Inflammatory macrophage treated with lipopolysaccharide for 1 hour (primary cell): ENCODE data around the gene C6orf89.

Experiments
- DNase-seq, 2 donors: peaks; one replicate each; pipeline ENCODE4 v3.0.0-alpha.2; 2020 to 2022

The C6orf89 gene

GRCh38 chr6:36885461-36886401 is at the start of gene C6orf89:
C6orf89 (plus strand) TSS chr6:36885952; CDS start chr6:36899445, 13,493 bp downstream.
- DNase-seq: peak; percentile 97 to 99

- DNase-seq: no peak
These were observed 49.4 kb upstream of the C6orf89 start for GRCh38 chr6:36836111-36837021.

DNA sequence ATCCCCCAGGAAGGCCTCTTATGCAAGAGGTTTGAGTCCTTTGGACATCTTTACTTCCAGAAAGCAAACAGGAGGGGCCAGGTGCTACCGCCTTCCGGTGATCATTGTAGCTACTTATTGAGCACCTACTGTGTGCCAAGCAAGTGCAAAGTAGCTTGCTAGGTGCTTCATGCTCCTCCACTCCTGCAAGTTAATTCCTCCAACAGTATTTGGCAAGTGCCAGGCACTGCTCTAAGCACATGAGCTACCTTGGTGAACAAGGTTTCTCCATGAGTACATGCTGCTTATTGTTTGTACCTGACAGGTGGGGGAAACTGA is 48.8 kb upstream of the C6orf89 start:
- no peak for DNase-seq

DNA sequence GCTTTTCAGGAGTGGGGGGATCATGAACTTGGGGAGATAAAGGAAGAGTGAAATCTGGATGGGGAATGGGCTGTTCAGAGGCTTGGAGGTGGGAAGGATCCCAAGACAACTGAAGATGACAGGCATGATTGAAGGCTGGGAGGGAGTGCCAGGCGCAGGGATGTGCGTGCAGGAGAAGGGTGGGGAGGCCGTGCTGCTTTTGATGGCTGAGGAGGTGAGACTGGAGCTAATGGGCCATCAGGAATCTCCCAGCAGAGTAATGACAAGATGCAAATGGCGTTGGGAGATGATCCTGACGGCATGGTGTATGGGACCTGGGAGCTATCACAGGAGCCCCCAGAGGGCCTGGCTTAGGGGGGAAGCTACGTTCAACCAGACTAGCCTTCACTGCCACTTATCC is 48.1 kb upstream of the C6orf89 start:
- no peak for DNase-seq

DNA sequence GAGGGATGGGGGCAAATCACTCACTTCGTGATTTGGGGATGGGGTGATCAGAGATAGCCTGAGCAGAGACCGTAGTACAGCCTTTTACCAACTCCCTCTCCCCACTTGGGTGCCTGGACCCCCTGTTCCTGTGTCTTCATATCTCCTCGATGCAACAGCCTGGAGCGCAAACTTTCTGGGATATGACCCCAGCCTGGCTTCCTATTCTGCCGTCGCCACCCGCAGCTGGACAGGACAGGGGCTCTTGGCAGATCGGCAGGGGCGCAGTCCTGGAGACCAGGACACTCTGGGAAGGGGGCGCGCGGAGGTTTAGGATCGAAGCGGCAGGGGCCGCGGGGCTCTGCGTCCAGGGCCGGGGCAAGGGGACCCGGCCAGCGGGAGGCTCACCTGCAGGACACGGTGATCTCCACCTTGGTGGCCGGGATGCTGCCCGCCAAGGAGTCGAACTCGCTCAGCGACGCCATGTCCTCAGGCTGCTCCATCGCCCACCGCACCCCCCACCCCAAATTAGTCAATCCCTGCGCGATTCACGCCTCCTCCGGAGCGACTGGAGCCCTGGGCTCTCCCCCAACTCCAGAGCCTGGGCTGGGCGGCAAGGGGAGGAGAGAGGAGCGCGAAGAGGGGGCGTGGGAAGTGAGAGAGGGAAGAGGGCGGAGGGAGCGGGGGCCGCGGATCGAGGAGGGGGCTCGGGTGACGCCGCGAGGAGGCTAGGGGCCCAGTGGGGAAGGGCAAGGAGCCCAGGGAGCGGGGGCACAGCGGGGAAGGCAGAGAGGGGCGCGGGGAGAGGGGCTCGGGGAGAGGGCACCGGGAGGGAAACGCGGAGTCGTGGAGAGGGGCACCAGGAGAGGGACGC is 46.6 kb upstream of the C6orf89 start, which contains the start of gene CPNE5:
Gene CPNE5, minus strand, starts transcription at position 549 of the 853 bp plus-strand sequence. Its CDS starts 67 bp downstream, at position 482.
- DNase-seq: no peak

DNA sequence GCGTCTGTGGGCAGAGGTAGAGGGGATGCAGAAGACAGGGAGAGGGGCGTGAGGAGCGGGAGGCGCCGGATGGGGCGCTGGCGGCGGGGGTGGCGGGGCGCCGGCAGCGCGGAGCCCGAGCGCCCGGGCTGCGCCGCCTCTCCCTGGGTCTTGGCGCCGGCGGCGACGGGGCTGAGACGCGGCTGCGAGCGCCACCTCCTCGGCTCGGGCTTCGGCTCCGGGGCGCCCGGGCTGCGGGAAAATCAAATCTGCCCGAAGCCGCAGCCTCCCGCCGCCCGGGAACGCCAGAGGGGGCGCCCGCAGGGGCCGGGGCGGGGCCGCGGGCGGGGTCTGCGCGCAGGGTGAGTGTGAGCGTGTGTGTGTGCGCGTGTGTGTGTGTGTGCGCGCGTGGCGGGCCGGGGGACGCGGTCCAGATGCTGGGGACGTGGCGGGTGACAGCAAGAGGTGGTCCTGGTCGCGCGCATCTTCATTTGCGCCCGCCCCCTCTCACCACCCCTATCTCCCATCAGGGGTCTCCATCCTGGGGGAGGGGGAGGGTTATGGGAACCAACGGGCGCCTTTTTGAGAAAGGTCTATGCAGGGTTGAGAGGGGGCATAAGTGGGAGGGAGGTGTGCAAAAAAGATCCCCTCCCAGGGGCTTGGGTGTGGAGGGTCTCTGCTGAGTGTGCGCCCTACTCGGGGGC is 45.9 kb upstream of the C6orf89 start:
- peak in 1 of 2 donors; percentile 19 for DNase-seq

GRCh38 chr6:36840432-36841403 is 45.0 kb upstream of the C6orf89 start:
- DNase-seq: no peak

- no peak for DNase-seq
These were observed 44.0 kb upstream of the C6orf89 start for GRCh38 chr6:36841756-36842155.

DNA sequence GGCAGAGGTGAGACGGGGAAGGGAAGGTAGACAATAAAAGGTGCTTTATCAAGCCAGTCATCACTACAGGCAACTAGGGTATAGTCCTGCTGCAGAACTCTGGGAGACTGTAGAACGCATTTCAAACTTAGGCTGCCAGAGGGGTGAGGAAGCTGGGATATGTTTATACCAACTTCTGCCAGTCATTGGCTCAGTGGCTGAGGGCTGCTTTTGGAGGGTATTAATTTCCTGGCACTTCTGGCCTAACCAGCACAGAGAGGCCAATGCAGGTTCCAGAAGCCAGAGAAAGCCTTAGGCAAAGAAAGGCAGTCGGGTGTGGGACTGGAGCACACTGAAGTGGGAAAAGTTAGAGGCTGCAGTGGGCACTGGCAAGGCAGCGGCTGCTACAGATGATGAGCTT is 42.6 kb upstream of the C6orf89 start:
- DNase-seq: no peak

GRCh38 chr6:36844232-36845170 is 41.3 kb upstream of the C6orf89 start:
- DNase-seq: no peak

DNA sequence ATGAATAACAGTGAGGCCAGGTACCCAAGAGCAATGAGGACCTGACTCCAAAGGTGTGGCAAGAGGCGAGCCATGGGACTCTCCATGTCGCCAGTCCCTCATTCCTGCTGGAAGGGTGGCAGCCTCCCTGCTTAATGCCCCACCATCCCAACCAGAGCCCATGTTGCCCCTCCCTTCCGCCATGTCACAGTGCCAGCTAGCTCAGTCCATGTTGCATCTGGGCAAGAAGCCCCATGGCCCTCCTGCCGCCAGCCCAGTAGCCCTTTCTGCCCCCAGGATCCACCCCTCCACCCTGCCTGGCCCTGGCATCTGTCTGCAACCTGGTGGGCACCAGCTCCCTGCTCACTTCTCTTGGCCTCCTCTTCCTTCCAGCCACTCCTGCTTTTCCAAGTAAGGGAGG is 40.5 kb upstream of the C6orf89 start:
- DNase-seq: no peak

GRCh38 chr6:36847152-36847551 is 38.6 kb upstream of the C6orf89 start:
- DNase-seq: no peak

- no peak for DNase-seq
These were observed 37.8 kb upstream of the C6orf89 start for GRCh38 chr6:36847991-36848390.

- peak; percentile 75 to 77 for DNase-seq
These were observed 36.9 kb upstream of the C6orf89 start for GRCh38 chr6:36848658-36849441.

GRCh38 chr6:36850021-36850420 is 35.7 kb upstream of the C6orf89 start:
- no peak for DNase-seq

DNA sequence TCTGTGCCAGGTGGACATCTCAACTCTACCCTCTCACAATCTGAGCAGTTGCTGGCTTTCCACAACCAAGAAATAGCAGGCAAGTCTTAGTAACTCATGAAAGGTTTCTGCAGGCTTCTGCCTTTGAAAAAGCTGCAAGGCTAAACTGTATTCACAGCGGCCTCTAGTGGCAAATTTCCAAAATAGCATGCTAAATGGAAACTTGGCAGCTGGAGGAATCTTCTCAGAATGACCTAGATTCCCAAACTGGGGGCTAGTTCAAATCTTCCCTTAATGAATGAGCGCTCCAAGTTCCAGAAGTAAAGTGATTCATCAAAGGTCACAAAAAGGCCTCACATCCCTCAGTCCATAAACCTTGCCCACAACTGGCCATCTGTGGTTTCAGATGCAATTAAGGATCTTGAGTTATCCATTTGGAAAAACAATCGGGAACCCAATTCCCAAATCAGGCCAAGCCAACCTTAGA is 34.6 kb upstream of the C6orf89 start:
- peak; percentile 55 to 92 for DNase-seq

DNA sequence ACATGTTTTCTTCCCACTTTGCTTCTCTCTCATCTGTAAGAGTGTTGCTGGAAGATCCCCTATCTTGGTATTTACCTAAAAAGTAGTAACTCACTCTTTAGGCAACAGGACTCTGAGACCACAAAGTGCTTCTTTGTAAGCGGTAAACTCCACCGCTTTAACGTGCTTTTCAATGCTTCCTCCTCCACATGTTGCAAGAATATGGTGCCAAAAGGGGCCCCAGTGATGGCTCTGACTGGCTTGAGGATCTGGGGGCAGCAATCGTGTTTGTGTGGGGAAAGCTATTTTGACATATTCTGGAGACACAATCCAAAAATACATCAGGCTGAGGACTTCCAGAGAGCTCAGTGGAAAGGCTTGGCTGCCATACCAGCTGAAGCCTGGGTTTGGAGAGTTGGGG is 34.1 kb upstream of the C6orf89 start:
- peak in 1 of 2 donors; percentile 30 for DNase-seq

DNA sequence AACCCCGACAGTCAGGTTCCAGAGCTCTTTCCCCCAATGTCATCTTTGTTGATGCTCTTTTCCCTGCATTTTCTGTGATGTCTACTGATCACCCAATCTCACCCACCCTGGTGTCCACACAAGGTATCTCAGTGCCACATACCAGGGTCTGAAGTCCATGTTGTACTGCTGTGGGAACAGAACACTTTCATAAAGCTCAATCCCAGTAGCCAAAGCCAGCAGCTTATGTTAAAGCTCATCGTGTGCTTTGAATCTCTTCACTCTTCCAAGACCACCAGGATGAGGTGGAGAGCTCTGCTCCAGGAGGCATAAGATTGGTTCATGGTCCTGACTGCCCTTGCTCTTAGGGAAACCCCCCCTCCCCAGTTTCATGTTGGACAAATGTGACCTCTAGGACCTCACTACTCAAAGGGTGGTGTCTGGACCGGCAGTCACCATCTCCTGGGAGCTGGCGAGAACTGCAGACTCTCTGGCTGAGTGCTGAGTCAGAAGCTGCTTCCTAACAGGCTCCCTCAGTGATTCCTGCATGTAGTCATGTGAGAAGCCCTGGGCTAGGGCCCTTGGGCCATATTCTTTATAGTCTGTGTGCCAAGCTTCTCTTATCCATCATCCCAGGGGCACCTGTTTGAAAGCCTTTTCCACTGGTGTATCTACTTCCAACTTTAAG is 33.1 kb upstream of the C6orf89 start:
- no peak for DNase-seq
